GM21381 (cell line): ENCODE data around the gene MBTPS1.

Experiments
- ATAC-seq: cut with Tn5 transposase; IDR thresholded peaks from one replicate; pipeline ENCODE4 v1.9.1; 2021; ENCODE audit warnings: mild to moderate bottlenecking, moderate library complexity; ENCODE audit not compliant: unreplicated experiment

The MBTPS1 gene

GRCh38 chr16:84040823-84041820, 75.6 kb downstream of the MBTPS1 start:
- no peak for ATAC-seq

GRCh38 chr16:84040226-84040822, 76.4 kb downstream of the MBTPS1 start:
- ATAC-seq, result no peak

GRCh38 chr16:84039696-84040095, 77.0 kb downstream of the MBTPS1 start:
- no peak for ATAC-seq

GRCh38 chr16:84038469-84038868, 78.3 kb downstream of the MBTPS1 start:
- no peak for ATAC-seq

GRCh38 chr16:84036982-84037425, 79.7 kb downstream of the MBTPS1 start:
- no peak for ATAC-seq

GRCh38 chr16:84036131-84036530, 80.6 kb downstream of the MBTPS1 start:
- no peak for ATAC-seq

GRCh38 chr16:84034516-84034915, 82.2 kb downstream of the MBTPS1 start:
- no peak for ATAC-seq

GRCh38 chr16:84033251-84034195, 83.2 kb downstream of the MBTPS1 start:
- ATAC-seq, result no peak

GRCh38 chr16:84032458-84033178, 84.1 kb downstream of the MBTPS1 start:
- no peak for ATAC-seq

- ATAC-seq, result no peak
Measured at GRCh38 chr16:84031556-84031955, 85.2 kb downstream of the MBTPS1 start.

GRCh38 chr16:84029297-84030047, 87.3 kb downstream of the MBTPS1 start:
- no peak for ATAC-seq

GRCh38 chr16:84027625-84028024, 89.1 kb downstream of the MBTPS1 start:
- ATAC-seq, result no peak

GRCh38 chr16:84026606-84027005, 90.1 kb downstream of the MBTPS1 start:
- no peak for ATAC-seq

- no peak for ATAC-seq
Measured at GRCh38 chr16:84024854-84025253, 91.9 kb downstream of the MBTPS1 start.

- ATAC-seq, result no peak
Measured at GRCh38 chr16:84022644-84023043, 94.1 kb downstream of the MBTPS1 start.

GRCh38 chr16:84021488-84021887, 95.3 kb downstream of the MBTPS1 start:
- no peak for ATAC-seq

- no peak for ATAC-seq
Measured at GRCh38 chr16:84020353-84020752, 96.4 kb downstream of the MBTPS1 start.

GRCh38 chr16:84018710-84019109, 98.0 kb downstream of the MBTPS1 start:
- no peak for ATAC-seq

- no peak for ATAC-seq
Measured at GRCh38 chr16:84016477-84016876, 100.3 kb downstream of the MBTPS1 start.

- no peak for ATAC-seq
Measured at GRCh38 chr16:84015399-84015798, 101.3 kb downstream of the MBTPS1 start.
